NCI-H1694 treated with DMSO at 0.1 percent for 48 hours (cell line): ENCODE data around the gene TBC1D12.
A peak's percentile ranks its signal among the peaks of the same experiment; 100 is the strongest.
"Not testable (repeated sequence)": the region's sequence is repeated elsewhere in the genome, so short reads cannot be mapped to it uniquely, and the experiment has no call there.

Experiments
- DNase-seq: peaks from one replicate; lab custom pipeline; 2025; lab: John Stamatoyannopoulos, UW

The TBC1D12 gene

GRCh38 chr10:94402204-94402842 is at the start of gene TBC1D12:
TBC1D12 (plus strand) TSS chr10:94402541; CDS start chr10:94402614, 73 bp downstream.
- DNase-seq, result peak; percentile 84

DNA sequence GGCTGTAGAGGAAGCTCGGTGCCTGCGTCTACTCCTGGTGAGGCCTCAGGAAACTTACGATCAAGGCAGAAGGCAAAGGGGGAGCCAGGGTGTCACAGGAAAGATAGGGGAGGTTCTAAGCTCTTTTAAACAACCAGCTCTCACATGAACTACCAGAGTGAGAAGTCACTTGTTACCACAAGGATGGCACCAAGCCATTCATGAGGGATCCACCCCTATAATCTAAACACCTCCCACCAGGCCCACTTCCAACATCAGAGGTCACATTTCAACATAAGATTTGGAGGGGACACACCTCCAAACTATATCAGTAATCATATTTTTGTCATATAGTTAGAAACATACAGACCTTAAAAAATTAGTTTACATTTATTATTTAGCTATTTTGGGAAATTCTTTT is 49.0 kb upstream of the TBC1D12 start:
- no peak for DNase-seq

GRCh38 chr10:94355841-94356240 is 46.5 kb upstream of the TBC1D12 start:
- DNase-seq, result no peak

GRCh38 chr10:94357193-94357592 is 45.1 kb upstream of the TBC1D12 start:
- no peak for DNase-seq

- no peak for DNase-seq
Measured at GRCh38 chr10:94358480-94358879, 43.9 kb upstream of the TBC1D12 start.

DNA sequence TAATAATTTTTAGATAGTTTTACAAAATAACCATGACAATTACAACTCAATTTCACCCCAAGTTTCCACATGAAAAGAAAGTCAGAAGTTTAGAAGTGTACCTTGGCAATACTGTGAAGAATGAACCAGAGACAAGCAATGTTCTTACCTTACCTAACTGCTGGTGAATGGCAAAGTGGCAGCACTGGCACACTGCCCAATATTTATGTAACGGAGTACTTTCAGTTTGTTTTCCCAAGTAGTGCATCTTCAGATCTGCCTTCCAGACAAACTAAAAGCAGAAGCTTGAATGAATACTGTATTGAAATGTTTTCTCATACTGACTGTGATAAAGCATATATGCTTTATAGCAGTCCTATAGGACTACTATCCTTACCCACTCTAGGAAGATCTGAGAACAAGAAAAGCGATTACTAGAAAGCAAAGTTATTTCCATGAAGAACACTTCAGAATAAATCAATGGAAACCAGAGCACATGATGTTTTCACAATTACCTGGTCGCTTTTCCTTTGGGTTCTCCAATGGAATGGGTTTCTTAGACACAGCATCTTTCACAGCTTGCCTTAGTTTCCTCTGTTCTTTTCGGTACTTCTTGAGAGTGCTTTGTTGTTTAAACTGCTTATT is 41.1 kb upstream of the TBC1D12 start:
- no peak for DNase-seq

GRCh38 chr10:94362360-94363250 is 39.7 kb upstream of the TBC1D12 start, which contains the start of gene NOC3L:
NOC3L (minus strand) TSS chr10:94362939; CDS start chr10:94362838, 101 bp downstream.
- DNase-seq, result peak; percentile 80

GRCh38 chr10:94363251-94363565 is 39.1 kb upstream of the TBC1D12 start:
- no peak for DNase-seq

- DNase-seq, result no peak
Measured at GRCh38 chr10:94364482-94364881, 37.9 kb upstream of the TBC1D12 start.

- no peak for DNase-seq
Measured at GRCh38 chr10:94366382-94366781, 36.0 kb upstream of the TBC1D12 start.

GRCh38 chr10:94370501-94370900 is 31.8 kb upstream of the TBC1D12 start:
- DNase-seq, result no peak

- DNase-seq, result no peak
Measured at GRCh38 chr10:94375374-94375773, 27.0 kb upstream of the TBC1D12 start.

- no peak for DNase-seq
Measured at GRCh38 chr10:94376865-94377264, 25.5 kb upstream of the TBC1D12 start.

DNA sequence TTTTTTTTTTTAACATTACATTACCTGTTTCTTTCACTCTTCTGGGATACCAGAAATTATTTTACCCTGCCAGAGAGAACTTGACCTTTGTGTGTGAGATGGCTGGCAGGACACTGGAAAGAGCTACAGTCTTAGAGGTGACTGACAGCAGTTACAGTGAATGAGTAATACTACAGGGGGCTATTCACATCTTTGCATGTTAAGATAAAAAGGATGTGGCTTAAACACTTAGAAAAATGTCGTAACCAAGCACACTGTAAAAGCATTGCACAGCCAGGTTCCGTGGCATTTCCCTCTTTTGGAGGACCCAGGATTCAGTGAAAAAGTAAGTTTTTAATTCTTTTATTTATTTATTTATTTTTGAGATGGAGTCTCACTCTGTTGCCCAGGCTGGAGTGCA is 18.8 kb upstream of the TBC1D12 start:
- no peak for DNase-seq

DNA sequence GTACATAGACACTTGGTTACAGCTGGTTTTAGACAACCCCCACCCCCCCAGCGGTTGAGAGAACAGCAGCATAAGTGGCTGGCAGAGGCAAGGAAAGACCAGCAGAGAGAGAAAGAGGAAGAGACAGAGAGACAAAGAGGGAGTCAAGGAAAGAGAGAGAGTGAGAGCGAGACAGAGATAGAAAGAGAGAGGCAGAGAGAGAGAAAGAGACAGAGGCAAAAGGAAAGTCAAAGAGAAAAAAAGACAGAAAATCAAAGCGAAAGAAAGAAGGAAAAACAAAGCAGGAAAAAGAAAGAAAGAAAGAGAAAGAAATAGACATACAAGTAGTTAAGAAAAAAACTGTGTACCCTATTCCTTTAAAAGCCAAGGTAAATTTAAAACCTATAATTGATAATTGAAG is 16.6 kb upstream of the TBC1D12 start:
- DNase-seq, result not testable (repeated sequence)

DNA sequence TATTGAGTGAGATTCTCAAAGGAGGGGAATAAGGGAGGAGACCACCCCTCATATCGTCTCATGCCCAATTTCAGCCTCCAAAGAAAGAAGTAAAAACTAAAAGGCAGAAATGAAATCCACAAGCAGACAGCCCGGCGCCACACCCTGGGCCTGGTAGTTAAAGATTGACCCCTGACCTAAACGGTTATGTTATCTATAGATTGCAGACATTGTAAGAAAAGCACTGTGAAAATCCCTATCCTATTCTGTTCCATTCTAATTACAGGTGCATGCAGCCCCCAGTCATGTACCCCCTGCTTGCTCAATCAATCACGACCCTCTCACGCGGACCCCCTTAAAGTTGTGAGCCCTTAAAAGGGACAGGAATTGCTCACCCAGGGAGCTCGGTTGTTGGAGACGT is 10.2 kb upstream of the TBC1D12 start:
- not testable (repeated sequence) for DNase-seq

- DNase-seq, result no peak
Measured at GRCh38 chr10:94397549-94398370, 4.6 kb upstream of the TBC1D12 start.

- DNase-seq, result no peak
Measured at GRCh38 chr10:94398762-94399161, 3.6 kb upstream of the TBC1D12 start.

GRCh38 chr10:94402843-94403379 is 570 bp downstream of the TBC1D12 start:
- no peak for DNase-seq

- peak; percentile 17 for DNase-seq
Measured at GRCh38 chr10:94403380-94404213, 1.3 kb downstream of the TBC1D12 start.

GRCh38 chr10:94405406-94405805 is 3.1 kb downstream of the TBC1D12 start:
- no peak for DNase-seq
